ENCODE data around the gene PALLD. TPM values are rescaled to one million over a fixed set of nuclear protein-coding genes. Genes with fewer than 3 reads are reported as not detected.
"Not testable (repeated sequence)": the region's sequence is repeated elsewhere in the genome, so short reads cannot be mapped to it uniquely, and the experiment has no call there.

Gene PALLD
- total RNA-seq, 2 donors from 2014 or later, result 2.8 to 30.1 TPM

DNA sequence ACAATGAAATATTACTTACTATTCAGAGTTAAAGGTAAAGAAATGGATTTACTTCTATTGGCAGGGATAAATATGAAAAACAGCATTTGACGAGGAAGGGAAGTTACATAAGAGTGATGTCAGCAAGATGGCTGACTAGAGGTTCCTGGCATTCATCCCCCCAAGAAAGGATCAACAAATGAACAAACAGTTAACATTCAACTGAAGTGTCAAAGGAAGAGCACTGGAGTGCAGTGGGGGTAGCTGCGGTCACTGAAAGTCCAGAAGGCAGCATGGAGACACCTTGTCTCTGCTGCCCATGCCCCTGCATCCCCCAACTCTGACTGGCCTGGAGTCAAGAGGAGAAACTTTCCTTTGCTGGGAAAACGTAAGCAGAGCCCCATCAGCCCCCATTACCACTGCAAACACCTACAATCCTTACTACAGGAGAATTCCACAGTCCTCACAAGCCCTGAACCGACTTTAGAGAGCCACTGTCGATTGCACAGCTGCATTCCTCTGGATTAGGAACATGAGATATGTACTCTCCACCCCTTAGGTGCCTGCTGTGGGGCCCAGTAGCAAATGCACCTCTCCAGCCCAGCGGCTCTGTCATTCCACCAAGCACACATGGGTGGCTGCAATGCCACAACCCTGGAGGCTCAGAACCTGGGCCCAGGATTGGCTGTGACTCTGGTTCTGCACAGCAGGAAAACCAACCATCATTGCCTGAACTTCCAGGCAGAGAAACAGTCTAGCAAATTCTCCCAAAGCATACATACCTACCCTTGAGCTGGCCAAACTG is 433.8 kb downstream of the PALLD start:
- Mint-ChIP-seq H3K27ac (no peak overlapping the region), H3K36me3 (peaks cover 12 to 31% of the 10 kb centered on the region in 2 donors), H3K9me3 (peaks cover 20 to 24% of the 10 kb centered on the region in 2 donors)
- ATAC-seq, result no peak
- no peak for DNase-seq (ENCODE audit: low spot score in 2 of 2)

DNA sequence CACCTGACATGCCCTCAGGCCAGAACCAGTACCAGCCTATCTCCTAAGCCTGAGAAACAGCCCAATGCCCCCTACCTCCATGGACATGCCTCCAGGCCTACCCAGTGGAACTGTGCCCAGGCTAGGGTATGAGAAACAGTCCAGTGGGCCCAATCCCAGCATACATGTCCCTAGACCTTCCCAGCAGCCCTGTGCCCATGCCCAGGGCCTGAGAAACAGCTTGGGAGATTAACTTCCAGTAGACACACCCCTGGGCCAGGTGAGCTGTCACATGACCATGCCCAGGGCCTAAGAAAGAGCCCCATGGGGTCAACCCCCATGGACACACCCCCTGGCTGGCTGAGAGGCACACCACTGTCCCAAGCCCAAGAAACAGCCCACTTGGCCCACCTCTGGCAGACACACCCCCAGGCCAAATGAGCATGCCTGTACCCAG is 434.4 kb downstream of the PALLD start:
- no peak for DNase-seq (ENCODE audit: low spot score in 2 of 2)
- Mint-ChIP-seq H3K9me3 (peaks cover 20 to 24% of the 10 kb centered on the region in 2 donors), H3K36me3 (peaks cover 13 to 35% of the 10 kb centered on the region in 2 donors), H3K27ac (no peak overlapping the region)
- no peak for ATAC-seq

DNA sequence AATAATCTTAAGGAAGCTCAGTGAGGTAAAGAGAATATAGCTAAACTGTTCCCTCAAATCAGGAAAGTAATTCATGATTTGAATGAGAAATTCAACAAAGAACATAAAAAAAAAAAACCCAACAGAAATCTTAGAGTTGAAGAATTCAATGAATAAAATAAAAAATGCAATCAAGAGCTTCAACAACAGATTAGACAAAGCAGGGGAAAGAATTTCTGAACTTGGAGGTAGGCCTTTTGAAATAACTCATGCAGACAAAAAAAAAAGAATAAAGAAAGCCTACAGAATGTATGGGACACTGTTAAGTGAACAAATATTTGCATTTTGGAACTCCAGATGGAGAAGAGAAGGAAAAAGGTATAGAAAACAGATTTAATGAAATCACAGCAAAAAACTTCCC is 435.3 kb downstream of the PALLD start:
- H3K9me3 Mint-ChIP-seq, result peaks cover 26 to 32% of the 10 kb centered on the region in 2 donors
- H3K36me3 Mint-ChIP-seq, result peaks cover 18 to 42% of the 10 kb centered on the region in 2 donors
- peak overlapping the region in 1 of 2 donors; percentile 1 for H3K27ac Mint-ChIP-seq
- DNase-seq (ENCODE audit: low spot score in 2 of 2), result no peak
- ATAC-seq, result no peak

DNA sequence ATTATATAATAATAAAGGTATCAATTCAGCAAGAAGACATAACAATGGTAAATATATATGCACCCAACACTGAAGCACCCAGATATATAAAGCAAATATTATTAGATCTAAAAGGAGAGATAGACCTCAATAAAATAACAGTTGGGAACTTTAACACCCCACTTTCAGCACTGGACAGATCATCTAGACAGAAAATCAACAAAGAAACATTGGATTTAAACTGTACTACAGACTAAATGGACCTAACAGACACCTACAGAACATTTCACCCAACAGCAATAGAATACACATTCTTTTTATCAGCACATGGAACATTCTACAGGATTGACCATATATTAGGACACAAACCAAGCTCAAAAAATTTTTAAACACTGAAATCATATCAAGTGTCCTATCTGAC is 436.6 kb downstream of the PALLD start:
- ATAC-seq (no peak), DNase-seq (ENCODE audit: low spot score in 2 of 2) (no peak)
- no peak overlapping the region for H3K27ac Mint-ChIP-seq
- H3K36me3 Mint-ChIP-seq, result peaks cover 23 to 55% of the 10 kb centered on the region in 2 donors
- peaks cover 30 to 45% of the 10 kb centered on the region in 2 donors for H3K9me3 Mint-ChIP-seq

DNA sequence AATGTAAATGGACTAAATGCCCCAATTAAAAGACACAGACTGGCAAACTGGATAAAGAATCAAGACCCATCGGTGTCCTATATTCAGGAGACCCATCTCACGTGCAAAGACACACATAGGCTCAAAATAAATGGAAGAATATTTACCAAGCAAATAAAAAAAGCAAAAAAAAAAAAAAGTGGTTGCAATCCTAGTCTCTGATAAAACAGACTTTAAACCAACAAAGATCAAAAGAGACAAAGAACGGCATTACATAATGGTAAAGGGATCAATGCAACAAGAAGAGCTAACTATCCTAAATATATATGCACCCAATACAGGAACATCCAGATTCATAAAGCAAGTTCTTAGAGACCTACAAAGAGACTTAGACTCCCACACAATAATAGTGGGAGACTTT is 440.6 kb downstream of the PALLD start:
- DNase-seq (ENCODE audit: low spot score in 2 of 2); ATAC-seq; H3K27ac Mint-ChIP-seq: not testable (repeated sequence)
- peaks cover 22 to 33% of the 10 kb centered on the region in 2 donors for H3K9me3 Mint-ChIP-seq
- peaks cover 13 to 46% of the 10 kb centered on the region in 2 donors for H3K36me3 Mint-ChIP-seq

DNA sequence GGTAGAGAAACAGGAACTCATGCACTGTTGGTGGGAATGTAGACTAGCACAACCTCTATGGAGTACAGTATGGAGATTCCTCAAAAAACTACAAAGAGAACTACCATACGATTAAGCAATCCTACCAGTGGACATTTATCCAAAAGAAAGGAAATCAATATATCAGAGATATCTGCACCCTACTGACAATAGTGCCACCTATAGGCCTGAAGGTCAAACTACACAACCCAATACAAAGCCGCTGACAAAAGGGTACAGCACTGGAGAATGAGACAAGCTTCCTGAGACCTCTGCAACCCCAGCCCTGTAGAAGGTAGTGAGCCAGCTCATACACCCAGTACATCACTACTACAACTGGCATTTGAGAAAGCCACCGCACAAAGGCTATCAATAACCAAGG is 446.1 kb downstream of the PALLD start:
- Mint-ChIP-seq H3K27ac (no peak overlapping the region), H3K36me3 (peaks cover 5 to 12% of the 10 kb centered on the region in 2 donors), H3K9me3 (peaks cover 5 to 11% of the 10 kb centered on the region in 2 donors)
- ATAC-seq (no peak), DNase-seq (ENCODE audit: low spot score in 2 of 2) (no peak)

DNA sequence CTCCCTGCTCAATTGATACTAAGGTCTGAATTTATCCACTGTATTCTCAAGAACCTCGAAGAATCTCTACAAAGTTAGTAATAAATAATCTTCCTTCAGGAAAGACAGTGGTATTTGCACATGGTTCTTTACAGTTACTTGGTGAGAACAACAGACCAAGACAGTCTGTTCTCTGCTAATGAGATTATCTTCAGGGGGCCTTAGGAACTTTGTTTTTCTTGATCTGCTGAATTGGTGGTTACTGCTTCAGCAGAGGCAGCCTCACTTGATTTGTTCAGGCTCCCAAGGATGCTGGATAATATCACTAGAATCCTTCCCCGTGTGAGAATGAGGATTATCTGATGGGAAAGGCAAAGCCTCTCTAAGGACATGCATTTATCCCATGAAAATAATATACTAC is 448.4 kb downstream of the PALLD start:
- Mint-ChIP-seq H3K36me3 (peaks cover 0 to 12% of the 10 kb centered on the region in 2 donors), H3K27ac (no peak overlapping the region), H3K9me3 (peaks cover 12 to 17% of the 10 kb centered on the region in 2 donors)
- ATAC-seq (no peak), DNase-seq (ENCODE audit: low spot score in 2 of 2) (no peak)

DNA sequence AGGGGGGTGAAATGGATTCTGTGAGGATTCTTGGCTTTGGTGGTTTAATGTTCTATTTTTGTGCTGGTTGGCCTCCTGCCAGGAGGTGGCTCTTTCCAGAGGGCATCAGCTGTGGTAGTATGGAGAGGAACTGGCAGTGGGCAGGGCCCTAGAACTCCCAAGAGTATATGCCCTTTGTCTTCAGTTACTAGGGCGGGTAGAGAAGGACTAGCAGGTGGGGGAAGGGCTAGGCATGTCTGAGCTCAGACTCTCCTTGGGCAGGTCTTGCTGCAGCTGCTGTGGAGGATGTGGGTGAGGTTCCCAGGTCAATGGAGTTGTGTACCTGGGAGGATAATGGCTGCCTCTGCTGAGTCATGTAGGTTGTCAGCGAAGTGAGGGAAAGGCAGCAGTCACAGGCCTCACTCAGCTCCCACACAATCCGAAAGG is 456.0 kb downstream of the PALLD start:
- not testable (repeated sequence) for ATAC-seq; DNase-seq (ENCODE audit: low spot score in 2 of 2); H3K27ac Mint-ChIP-seq
- Mint-ChIP-seq H3K36me3 (peaks cover 13 to 19% of the 10 kb centered on the region in 2 donors), H3K9me3 (peaks cover 19 to 22% of the 10 kb centered on the region in 2 donors)

DNA sequence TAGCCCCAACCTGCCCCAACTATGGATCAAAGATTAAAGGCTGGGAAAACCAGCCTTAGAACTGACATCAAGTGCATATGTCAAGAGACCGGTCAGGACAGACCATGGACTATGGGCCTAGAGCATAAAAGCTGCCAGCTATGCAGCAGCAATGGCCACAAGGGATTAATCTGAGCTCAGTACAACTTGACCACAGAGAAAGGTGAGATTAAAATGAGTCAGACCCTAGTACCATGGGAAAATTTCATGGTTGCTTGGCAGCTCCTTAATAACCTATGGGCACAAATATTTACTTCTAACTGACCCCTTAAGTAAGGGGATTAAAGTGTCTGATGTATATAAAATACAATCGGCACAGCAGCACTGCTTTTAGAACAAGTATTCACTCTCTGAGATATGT is 458.8 kb downstream of the PALLD start:
- ATAC-seq (no peak), DNase-seq (ENCODE audit: low spot score in 2 of 2) (no peak)
- H3K27ac Mint-ChIP-seq, result no peak overlapping the region
- H3K36me3 Mint-ChIP-seq, result peaks cover 6 to 19% of the 10 kb centered on the region in 2 donors
- peaks cover 5 to 7% of the 10 kb centered on the region in 2 donors for H3K9me3 Mint-ChIP-seq

DNA sequence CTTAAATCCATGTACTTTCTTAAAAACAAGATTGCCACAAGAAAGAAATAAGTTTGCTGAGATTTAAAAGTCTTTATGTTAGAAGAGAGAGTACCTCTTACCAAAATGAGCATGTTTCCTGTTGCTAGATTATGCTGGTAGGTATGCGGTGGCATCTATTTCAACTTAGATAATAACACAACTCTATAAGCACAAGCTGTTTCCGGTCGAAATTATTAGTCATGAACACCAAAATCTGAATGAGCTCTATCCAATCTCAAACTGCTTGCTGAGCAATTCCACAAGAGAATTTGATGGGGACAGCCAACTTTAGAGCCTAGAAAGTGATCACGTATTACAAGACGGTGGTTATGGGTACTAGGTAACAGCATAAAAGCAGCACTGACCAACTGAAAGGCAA is 463.9 kb downstream of the PALLD start:
- DNase-seq (ENCODE audit: low spot score in 2 of 2) (no peak), ATAC-seq (no peak)
- no peak overlapping the region for H3K27ac Mint-ChIP-seq
- H3K36me3 Mint-ChIP-seq, result peaks cover 0 to 5% of the 10 kb centered on the region in 2 donors
- H3K9me3 Mint-ChIP-seq, result peaks cover 3 to 6% of the 10 kb centered on the region in 2 donors

DNA sequence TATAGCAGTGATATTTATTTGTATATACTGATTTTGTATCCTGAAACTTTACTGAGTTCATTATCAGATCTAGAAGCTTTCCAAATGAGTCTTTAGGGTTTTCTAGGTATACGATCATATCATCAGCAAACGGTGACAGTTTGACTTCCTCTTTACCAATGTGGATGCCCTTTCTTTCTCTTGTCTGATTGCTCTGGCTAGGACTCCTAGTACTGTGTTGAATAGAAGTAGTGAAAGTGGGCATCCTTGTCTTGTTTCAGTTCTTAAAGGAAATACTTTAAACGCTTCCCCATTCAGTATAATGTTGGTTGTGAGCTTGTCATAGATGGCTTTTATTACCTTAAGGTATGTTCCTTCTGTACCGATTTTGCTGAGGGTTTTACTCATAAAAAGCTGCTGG is 475.7 kb downstream of the PALLD start:
- H3K36me3 Mint-ChIP-seq, result peaks cover 0 to 25% of the 10 kb centered on the region in 2 donors
- DNase-seq (ENCODE audit: low spot score in 2 of 2) (no peak), ATAC-seq (no peak)
- peaks cover 30 to 41% of the 10 kb centered on the region in 2 donors for H3K9me3 Mint-ChIP-seq
- no peak overlapping the region for H3K27ac Mint-ChIP-seq

Other genes with a start within 250 kb of the PALLD start
- gene DDX60, start 178.3 kb upstream of the PALLD start, total RNA-seq, result 10 to 100 TPM in 1 of 2 donors, 1 to 10 TPM in 1; 6.4 to 25.6 TPM
- 1 to 10 TPM; 4.5 to 8.7 TPM for gene DDX60L, start 16.6 kb upstream of the PALLD start, total RNA-seq